Mucosa of gallbladder (tissue), 1 donor: ENCODE data around the gene RASA1. TPM values are rescaled to one million over a fixed set of nuclear protein-coding genes. Genes with fewer than 3 reads are reported as not detected.

ENCODE experiments used
- DNase-seq: peaks from one replicate; pipeline ENCODE4 v3.0.0-alpha.2; 2020; ENCODE audit warnings: low spot score
- total RNA-seq: library from RNA; stranded (reverse); gene quantifications from one replicate; pipeline ENCODE4 v1.2.1, GENCODE V29; 2021
- donor health status: DM: no; HTN: no; CAD: no.

RASA1 gene
- total RNA-seq, 1 donor from 2014 or later: 25.6 TPM

DNA sequence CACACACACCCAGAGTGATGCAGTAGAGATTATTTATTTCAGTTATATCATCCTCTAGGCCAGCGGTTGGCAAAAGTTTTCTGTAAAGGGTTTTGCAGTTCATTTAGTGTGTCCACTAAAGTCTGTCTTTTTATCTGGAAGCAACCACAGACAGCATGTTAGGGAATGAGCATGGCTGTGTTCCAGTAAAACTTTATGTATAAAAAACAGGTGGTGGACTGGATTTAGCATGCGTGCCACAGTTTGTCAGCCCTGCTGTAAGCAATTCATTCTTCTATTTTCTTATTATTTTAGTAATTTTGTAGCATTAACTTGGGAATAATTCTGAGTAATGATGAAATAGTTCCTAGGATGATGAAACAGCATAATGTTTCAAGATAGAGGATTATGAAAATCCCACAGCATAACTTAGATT lies 93.4 kb downstream of the RASA1 start:
- no peak for DNase-seq

DNA sequence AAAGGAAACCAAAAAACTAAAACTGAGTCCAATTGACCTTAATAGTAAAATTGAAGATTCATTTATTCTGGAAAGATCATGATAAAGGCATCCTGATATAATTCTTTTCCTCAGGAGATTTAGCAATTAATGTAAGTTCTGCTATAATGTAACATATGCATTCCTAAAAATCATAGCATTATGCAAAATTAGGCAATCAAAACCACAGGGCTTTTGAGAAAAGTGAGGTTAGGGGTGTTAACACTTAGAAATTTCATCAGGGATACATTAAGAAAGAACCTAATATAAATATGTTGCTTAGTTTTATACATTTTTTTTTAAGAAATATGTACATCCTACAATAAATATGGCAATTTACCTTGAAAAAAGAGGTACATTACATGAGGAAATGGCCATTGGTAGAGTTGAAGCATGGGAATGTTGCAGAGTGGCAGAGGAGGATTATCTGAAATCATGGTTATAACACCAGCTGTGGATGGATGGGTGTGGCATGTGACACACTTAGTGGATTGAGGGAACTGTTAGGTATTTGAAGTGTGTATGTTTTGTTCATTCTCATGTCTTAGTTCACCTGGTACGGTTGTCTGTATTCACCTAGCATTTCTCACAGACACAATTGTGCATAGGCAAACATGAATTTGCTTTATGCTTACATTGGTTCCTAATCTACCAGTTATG lies 94.0 kb downstream of the RASA1 start:
- DNase-seq: no peak

DNA sequence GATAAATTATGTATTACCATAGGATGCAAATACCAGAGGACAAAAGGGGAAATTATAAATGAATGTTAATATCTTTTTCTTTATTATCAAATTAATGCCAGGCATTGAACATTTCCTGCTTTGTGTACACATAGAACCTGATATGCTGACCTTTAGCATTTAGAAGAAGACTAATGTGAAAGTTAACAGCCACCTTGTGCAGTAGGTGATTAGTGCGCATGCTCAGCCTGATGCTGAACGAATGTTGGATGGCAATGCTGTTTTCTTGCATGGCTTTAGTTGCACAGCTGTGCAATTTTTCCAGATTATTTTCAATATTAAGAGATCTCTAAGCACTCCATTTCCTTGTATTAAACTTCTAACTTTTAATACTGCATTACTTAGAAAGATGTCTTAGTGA lies 99.6 kb downstream of the RASA1 start:
- DNase-seq: no peak

DNA sequence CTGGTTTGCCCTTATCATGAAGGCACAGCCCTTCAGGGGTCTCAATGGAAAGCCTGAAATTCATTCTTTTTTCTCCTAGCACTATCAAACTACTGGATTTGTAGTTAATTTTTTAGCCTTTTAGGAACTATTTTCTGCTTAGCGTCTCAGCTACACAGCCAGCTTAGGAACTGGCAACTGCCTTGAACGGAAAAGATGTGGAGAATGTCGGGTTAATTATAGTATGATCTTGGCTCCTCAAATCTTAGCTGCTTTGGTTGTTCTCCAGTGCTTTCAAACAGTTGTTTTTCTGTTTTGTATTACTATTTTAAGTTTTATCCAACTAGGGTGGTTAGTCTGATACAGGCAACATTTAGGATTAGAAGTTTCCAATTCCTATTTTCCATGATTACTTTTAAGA lies 100.9 kb downstream of the RASA1 start:
- no peak for DNase-seq

DNA sequence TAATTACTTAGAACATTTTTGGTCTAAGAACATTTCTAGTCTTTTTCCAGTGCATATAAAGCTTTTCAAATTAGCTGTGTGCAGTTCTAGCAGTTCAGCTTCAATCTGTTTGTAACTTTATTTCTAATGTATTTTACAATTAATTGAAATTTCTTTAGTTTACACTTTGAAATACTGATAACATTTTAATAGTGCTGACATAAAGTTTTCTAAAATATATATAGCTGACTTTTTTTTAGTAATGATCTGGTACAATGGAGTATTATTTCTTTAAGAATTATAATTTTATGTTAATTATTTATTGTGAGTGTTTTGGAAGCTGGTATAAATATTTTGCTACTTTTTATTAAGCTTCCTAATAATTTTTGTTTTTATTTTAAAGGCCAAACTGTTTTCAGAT lies 101.7 kb downstream of the RASA1 start:
- no peak for DNase-seq

DNA sequence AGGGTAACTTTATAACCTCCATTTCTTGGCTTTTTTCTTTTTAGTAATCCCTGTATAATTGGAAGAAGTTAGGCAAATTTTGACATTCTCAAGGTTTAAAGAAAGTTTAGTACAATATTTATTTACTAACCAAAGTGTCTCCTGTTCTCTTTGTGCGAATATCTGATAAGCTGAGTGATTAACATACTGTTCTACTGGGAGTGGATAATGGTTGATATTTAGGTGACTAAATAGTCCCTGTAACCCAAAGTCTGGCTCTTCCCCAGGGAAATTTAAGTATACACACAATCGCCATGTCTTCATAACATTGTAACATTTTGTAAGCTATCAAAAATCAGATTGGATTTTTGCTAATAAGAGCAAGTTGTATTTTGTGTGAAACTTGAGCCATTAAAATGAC lies 105.0 kb downstream of the RASA1 start:
- no peak for DNase-seq

DNA sequence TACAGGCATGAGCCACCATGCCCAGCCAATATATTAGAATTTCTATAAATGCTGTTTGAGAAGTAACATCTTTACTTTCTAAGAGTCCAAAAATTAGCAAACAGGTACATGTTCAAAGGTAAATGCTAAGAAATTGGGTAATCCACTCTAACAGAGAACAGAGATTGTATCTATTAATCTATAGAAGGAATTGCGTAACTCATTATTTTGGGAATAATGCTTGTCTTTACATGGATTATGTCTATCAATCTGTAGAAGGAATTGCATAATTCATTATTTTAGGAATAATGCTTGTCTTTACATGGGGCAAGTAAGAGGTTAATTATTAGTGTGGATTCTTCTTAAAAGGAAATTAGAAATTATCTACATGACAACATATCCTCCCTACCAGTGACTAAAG lies 114.5 kb downstream of the RASA1 start:
- no peak for DNase-seq

DNA sequence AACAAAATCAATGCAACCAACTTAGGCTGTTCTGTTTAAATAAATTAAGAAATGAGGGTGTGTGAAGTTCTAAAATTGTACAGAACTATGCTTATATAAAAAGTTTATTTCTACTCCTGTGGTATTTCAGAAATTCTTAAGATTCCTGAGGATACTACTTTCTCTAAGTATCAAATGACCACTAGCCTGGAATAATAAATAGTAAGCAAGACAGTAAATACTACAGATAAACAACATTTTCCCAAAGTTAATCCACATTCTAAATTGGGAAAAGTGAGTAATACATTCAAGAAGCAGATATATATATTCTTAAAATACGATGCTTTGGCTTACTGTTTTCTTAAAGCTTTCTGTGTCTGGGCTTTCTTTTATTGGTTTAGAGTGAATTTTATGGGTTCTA lies 115.5 kb downstream of the RASA1 start:
- DNase-seq: no peak

DNA sequence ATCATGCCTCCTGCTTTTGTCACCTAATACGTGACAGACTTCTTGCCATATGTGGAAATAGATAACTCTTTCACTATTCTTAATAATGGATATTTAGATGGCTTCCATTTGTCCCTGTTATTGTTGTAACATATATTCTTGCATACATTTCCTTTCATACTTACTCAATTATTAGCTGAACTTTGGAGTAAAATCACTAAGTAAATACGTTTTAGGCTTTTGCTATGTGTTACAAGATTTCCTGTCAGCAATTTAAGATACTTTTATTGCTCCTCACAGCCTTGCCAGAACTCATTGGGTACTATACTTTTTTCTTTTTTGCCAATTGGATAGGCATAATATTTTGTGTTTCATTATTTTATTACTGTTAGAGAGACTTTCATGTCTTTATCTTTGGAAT lies 118.1 kb downstream of the RASA1 start:
- no peak for DNase-seq

DNA sequence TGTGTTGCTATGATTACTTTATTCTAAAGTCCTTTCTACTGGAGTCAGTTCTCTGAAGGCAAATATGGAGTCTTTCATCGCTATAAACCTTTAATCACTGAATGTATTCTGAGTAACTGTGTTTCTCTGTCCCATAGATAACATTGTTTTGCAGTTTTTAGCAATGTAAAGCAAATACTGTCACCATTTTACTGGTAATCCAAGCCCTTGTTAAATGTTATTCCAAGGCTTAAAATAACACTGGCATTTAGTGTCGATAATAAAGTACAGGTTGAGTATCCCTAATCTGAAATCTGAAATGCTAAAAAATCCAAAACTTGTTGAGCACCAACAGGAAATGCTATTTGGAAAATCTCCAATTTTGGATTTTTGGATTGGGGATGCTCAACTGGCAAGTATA lies 120.4 kb downstream of the RASA1 start:
- no peak for DNase-seq

DNA sequence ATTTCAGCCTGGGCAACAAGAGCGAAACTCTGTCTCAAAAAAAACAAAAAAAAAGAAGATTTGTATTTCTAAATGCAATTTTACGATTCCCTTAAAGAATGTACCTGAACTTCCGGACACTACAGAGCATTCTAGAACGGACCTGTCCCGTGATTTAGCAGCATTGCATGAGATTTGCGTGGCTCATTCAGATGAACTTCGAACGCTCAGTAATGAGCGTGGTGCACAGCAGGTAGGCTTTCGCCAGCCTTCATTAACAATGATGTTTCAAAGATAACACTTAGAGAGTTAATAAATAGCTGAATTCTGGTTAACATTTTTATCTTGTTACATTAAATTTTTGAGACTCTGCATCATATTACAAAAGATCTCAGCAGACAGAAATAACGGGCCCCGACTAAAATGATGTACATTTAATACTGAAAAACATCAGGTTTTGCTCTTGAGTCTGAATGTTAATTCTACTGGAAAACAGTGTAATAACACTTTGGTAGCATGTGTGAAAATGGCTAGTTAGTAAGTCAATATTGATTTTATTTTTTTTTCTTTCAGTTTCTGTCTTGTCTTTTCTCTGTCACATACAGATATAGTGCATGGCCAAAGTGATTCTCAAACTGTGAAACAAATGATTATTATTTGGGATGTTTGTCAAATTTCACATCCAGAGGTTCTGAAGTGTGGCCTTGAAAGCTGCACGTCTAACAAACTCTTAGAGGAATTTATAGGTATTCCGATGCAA lies 121.8 kb downstream of the RASA1 start:
- DNase-seq: no peak

DNA sequence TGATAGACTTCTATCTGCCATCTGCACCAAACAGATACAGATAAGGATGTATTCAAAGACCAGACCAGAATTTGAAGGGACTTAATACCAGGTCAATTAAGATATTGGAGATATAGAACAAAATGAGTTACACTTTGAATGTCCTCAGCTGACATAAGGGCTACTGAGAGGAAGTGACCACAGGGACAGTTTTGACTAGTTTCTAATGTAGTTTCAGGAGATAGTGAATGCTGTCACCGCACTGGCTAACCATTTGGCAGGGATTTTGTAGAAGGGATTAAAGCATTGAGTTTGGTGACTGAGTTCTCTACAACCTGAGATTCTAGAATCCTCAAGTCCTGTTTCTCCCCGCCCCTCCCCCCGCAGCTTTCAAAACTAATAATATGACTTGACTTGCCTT lies 122.4 kb downstream of the RASA1 start:
- no peak for DNase-seq

DNA sequence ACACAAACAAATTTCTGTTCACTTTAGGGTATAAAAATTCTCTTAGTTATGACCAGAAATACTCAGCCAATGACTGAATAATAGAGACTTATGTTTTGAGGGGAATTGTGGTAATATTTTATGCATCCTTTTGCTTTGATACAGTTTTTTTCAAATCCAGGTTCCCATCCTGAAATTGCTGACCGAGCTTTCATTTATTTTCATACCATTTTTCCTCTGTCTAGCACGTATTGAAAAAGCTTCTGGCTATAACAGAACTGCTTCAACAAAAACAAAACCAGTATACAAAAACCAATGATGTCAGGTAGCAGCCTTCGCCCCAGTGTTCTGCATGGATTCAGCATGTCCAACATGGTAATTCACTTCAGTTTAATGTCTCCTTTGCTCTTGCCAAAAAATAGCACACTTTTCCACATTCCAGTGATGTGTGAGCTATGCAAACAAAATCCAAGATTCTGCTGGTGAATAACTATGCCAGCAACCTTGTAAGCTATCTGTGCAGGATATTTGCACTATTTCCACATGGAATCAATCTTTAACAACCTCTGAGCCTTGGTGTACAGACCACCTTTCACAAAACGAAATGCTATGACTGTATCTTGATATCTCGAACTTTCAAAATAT lies 123.0 kb downstream of the RASA1 start:
- DNase-seq: no peak

DNA sequence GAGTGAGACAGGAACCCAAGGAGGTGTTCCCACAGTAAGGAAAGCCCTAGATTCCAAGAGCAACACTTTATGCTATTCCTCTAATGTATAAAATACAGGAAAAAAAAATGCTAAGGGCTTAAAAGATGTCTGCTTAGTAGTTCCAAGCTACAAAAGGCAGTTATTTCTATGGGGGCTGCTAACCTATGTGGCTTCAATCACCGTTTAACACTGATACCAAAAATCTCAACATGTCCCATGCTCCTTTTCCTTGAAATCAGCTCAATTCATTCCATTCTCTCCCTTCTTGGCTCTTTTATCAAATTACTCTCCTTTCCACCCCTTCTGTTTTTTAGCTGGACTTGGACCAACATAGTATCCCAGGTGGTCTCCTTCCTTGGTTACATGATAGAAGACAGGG lies 124.5 kb downstream of the RASA1 start:
- no peak for DNase-seq

DNA sequence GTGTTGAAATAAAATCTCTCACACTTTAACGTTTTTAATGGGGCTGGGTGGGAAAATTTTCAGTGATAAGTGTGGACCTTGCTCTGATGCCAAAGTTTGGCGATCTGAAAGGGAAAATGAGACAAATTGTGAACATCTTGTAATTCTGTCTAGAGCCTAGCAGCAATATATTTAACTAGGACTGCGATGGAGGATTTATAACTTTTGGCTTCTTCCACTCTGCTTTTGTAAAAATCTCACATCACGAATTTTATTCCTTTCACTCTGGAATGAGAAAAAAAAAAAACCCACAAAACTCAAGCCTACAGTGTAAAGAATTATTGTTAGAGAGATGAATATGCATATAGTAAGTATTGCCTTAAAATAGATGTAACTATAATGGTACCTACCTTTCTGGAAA lies 125.1 kb downstream of the RASA1 start:
- no peak for DNase-seq

DNA sequence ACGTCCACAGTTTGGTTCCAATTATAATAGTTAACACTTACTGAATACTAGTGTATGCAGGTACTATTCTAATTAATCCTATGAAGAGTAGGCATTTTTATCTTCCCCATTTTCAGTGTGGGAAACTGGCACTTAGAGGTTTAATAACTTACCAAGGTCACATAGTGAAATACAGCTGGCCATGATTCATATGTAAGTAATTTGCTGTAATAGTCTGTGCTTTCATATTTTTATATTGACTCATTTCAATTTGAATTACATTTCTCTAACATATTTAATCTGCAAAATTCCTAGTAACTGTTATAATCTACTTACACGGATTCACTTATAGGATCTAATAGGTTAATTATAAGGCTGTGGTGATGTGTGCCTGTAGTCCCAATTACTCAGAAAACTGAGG lies 125.6 kb downstream of the RASA1 start:
- DNase-seq: no peak

DNA sequence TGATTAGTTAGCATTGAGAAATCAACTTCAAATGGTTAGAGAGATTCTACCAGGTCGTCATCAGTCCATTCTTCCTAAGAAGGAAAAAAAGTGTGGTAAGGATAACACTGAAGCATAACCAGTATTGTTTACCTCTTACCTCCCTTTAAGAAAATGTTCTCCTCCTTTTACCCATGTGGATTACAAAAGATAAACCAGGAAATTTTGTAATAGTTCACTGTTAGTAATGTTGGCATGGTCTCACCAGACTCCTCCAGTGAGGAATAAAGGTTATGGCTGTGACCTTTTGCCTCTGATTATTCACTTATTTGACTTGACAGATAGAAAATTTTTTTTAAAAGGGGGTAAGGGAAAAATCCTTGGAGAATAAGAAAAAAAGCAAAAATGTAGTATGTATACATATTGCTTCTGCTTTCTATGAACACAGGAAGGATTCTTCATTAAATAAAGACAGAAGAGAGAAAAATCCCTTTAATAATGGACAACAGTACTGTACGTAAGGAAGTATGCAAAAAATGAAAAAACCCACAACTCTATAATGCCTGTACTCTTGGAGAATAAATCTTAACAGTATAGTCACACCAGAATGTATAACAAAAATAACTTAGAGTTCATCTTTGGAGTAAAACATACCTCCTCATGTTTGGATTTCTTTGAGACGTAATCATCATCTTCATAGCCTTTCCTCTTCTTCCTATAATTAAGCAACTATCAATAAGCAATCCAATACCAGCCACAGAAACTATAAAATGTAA lies 126.9 kb downstream of the RASA1 start:
- no peak for DNase-seq

DNA sequence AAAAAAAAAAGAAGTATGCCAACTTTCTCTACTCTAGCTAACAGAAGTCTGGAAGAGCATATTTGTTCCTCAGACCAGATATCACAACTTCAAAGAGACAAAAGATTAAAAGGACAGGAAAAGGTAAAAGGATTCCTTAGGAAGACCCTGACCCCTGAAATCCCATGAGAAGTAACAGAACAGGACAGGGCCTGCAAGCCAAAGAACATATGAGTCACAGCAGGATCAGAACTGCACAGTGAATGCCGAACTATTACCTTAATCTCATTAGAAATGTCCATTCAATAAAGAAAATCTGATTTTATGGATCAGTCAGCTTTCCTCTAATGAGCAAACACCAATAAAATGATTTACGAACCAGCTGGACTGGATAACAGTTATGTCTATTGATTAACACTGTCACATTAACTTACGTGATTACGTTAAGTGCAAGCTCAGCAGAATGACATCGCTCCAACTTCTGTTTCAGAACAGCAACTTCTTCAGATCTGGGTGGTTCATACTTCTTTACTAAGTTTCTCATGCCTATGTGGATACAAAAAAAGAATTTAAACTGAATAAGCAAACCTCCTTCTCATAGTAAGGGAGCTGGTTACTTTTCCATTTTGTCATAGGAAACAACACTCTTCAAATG lies 131.4 kb downstream of the RASA1 start:
- no peak for DNase-seq

DNA sequence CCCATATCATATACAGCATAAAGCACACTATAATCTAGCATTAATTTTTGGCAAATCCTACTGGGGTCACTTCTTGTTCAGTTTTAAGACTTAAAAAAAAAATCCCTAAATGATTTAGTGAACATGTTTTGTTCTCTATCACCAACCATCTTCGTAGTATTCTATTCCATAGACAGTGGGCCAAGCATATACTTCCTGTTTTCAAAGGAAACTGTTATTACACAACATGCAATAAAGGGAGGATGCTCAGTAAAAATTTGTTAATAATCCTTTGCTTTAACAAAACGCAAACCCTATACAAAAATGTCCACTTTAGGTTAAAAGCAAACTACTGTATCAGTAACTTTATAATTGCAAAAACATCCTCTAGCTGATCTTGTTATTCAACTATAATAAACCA lies 132.0 kb downstream of the RASA1 start:
- no peak for DNase-seq

DNA sequence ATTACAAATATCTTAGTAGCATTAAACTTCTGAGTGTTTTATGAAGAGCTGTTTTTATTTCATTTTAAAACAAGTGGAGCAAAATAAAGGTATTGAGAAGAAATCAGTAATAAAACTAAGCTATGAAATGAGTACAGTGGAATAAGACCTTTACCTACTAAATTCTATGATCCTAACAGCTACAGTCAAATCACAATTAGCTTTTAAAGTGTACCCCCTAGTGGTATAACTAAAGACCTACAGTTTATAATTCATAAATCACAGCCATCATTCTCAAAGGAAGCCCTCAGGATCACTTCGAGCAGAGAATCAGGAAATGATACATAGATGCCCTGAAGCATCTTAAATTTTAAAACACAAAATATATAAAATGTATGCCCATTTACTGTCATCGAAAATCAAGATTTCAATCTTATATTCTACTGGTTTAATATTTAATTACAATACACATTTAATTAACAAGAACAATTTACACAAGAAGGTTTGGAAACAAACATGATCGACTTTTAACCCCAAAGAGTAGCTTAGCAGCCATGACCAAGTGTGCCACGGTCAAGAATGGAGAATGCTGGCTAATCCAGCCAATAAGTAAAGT lies 132.7 kb downstream of the RASA1 start:
- no peak for DNase-seq

DNA sequence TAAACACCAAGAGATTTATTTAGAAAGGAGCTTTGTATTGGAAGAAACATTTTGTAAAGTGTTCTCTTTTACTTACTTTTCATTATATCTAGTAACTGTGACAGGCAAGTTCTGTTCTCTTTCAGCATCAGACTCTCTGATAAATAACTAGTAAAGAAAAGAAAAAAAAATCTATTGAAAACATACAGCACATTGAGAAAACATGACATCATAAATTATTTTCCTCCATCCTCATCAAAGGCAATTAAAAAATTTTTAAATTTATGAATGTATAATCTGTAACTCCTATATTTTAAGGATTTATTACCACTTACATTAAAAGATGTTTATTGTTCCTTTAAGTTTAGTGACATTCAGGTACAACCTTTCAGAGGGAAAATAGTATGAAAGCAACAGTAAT lies 133.9 kb downstream of the RASA1 start:
- DNase-seq: no peak

DNA sequence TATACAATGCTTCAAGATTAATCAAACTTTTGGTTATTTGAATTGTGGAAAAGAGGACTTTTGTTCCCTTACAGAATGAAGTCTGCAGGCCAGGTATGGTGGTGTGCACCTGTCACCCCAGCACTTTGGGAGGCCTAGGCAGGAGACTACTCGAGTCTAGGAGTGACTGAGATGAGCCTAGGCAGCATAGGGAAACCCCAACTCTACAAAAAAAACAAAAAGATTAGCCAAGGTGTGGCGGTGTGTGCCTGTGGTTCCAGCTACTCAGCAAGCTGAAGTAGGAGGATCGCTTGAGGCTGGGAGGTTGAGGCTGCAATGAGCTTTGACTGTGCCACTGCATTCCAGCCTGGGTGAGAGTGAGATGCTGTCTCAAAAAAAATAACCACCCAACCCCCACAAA lies 135.7 kb downstream of the RASA1 start:
- no peak for DNase-seq
